Choroid plexus epithelial cell (primary cell): ENCODE results near the gene PLAAT3.
"Not testable (repeated sequence)": the region's sequence is repeated elsewhere in the genome, so short reads cannot be mapped to it uniquely, and the experiment has no call there.

ENCODE experiments used
- DNase-seq: peaks from one replicate; pipeline ENCODE4 v3.0.0-alpha.2; 2010; ENCODE audit warnings: low read depth
- H3K4me3 ChIP-seq: 2 replicates; pipeline ENCODE4 v1.5.1; 2011; ENCODE audit warnings: low read depth, mild to moderate bottlenecking, control low read depth, low read length, moderate library complexity
- TF ChIP-seq, protein P1 (sequence below): conservative IDR thresholded peaks from 2 replicates; pipeline ENCODE4 v1.5.1; 2011; ENCODE audit warnings: low read depth, mild to moderate bottlenecking, control low read depth, inconsistent platforms, low read length, moderate library complexity

The PLAAT3 gene

DNA sequence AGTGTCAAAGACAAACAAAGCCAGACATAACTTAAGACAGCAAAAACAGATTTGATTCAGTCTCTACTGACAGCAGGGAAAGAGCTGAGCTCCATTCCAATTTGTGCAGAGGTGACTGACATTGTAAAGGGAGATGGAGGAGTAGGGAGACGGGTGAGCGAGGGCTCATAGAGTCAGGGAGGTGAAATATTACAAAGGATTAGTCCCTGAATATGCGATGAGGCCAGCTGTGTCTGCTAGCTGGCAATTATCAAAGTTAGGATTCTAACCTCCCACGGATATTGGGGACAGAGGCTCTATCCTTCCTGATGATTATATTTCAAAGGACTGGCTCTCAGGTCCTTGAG, 59.4 kb downstream of the PLAAT3 start:
- TF ChIP-seq, protein P1, sequence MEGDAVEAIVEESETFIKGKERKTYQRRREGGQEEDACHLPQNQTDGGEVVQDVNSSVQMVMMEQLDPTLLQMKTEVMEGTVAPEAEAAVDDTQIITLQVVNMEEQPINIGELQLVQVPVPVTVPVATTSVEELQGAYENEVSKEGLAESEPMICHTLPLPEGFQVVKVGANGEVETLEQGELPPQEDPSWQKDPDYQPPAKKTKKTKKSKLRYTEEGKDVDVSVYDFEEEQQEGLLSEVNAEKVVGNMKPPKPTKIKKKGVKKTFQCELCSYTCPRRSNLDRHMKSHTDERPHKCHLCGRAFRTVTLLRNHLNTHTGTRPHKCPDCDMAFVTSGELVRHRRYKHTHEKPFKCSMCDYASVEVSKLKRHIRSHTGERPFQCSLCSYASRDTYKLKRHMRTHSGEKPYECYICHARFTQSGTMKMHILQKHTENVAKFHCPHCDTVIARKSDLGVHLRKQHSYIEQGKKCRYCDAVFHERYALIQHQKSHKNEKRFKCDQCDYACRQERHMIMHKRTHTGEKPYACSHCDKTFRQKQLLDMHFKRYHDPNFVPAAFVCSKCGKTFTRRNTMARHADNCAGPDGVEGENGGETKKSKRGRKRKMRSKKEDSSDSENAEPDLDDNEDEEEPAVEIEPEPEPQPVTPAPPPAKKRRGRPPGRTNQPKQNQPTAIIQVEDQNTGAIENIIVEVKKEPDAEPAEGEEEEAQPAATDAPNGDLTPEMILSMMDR, result no peak
- no peak overlapping the region for H3K4me3 ChIP-seq
- no peak for DNase-seq

- H3K4me3 ChIP-seq, result no peak overlapping the region
- TF ChIP-seq, protein P1, result no peak
- peak; percentile 50 for DNase-seq
Observed at GRCh38 chr11:63553759-63554158, 60.5 kb downstream of the PLAAT3 start.

DNA sequence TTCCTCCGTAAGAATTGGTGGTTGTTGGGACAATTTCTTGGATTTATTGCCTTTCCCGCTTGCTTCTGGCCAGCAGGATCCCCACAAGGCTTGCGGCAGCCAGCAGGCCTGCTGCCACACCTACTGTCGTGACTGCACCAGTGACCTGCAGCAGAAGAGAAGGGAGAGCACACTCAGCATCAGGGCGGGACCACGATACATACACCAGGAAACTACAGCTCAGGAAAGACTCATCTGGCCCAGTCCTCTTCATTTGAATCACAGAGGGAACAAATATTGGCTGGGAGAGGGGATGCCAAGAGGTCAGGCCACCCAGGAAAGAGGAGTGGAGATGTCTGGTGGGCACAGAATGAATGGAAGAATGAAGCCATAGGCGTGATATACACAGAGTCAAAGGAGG, 61.3 kb downstream of the PLAAT3 start:
- no peak overlapping the region for H3K4me3 ChIP-seq
- DNase-seq, result no peak
- TF ChIP-seq, protein P1, result no peak

GRCh38 chr11:63551889-63552266, 62.4 kb downstream of the PLAAT3 start:
- TF ChIP-seq, protein P1, result no peak
- H3K4me3 ChIP-seq, result no peak overlapping the region
- DNase-seq, result no peak

- H3K4me3 ChIP-seq, result no peak overlapping the region
- DNase-seq, result no peak
- TF ChIP-seq, protein P1, result no peak
Observed at GRCh38 chr11:63551091-63551888, 62.9 kb downstream of the PLAAT3 start.

DNA sequence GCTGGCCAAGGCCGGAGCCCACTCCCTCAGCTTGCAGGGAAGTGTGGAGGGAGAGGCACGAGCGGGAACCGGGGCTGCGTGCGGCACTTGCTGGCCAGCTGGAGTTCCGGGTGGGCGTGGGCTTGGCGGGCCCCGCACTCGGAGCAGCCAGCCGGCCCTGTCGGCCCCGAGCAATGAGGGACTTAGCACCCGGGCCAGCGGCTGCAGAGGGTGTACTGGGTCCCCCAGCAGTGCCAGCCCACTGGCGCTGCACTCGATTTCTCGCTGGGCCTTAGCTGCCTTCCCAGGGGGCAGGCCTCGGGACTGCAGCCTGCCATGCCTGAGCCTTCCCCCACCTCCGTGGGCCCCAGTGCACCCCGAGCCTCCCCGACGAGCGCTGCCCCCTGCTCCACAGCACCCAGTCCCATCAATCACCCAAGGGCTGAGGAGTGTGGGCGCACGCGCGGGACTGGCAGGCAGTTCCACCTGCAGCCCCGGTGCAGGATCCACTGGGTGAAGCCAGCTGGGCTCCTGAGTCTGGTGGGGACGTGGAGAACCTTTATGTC, 64.0 kb downstream of the PLAAT3 start:
- not testable (repeated sequence) for H3K4me3 ChIP-seq, DNase-seq

- no peak overlapping the region for H3K4me3 ChIP-seq
- DNase-seq, result no peak
- TF ChIP-seq, protein P1, result no peak
Observed at GRCh38 chr11:63549411-63549810, 64.8 kb downstream of the PLAAT3 start.
